Keratinocyte (primary cell): ENCODE data around the gene ZBTB43. TPM values are rescaled to one million over a fixed set of nuclear protein-coding genes. Genes with fewer than 3 reads are reported as not detected.

Source experiments
- DNase-seq: peaks from one replicate; pipeline ENCODE4 v3.0.0-alpha.2; 2011; ENCODE audit warnings: low read depth, missing footprints, low spot score
- FAIRE-seq: peaks from 2 replicates; lab custom pipeline; 2011; peaks lifted over from hg19 to GRCh38; lab: Jason Lieb, UNC
- H2AFZ ChIP-seq: 2 replicates; pipeline ENCODE4 v1.6.0; 2012; ENCODE audit warnings: low read length, control low read depth, inconsistent platforms; ENCODE audit not compliant: control insufficient read depth
- H3K27ac ChIP-seq: 2 replicates; pipeline ENCODE4 v1.5.1; 2011; ENCODE audit warnings: low read length; ENCODE audit not compliant: control insufficient read depth, insufficient read depth
- H3K27me3 ChIP-seq: 3 replicates; pipeline ENCODE4 v1.6.0; 2011; ENCODE audit warnings: low read length; ENCODE audit not compliant: control insufficient read depth, insufficient read depth; ENCODE audit errors: extremely low read depth
- H3K36me3 ChIP-seq, 2 experiments: 2 replicates in 1 of 2; 3 replicates in 1 of 2; pipeline ENCODE4 v1.5.1; 2011; ENCODE audit warnings: low read length in 2 of 2, mild to moderate bottlenecking in 1 of 2; ENCODE audit not compliant: control insufficient read depth in 2 of 2, insufficient read depth in 2 of 2; ENCODE audit errors: extremely low read depth in 1 of 2
- H3K4me1 ChIP-seq: 3 replicates; pipeline ENCODE4 v1.5.1; 2011; ENCODE audit warnings: low read length; ENCODE audit not compliant: control insufficient read depth, insufficient read depth; ENCODE audit errors: extremely low read depth
- H3K4me2 ChIP-seq: 3 replicates; pipeline ENCODE4 v1.6.0; 2011; ENCODE audit warnings: low read depth, low read length; ENCODE audit not compliant: control insufficient read depth, insufficient read depth; ENCODE audit errors: extremely low read depth
- H3K4me3 ChIP-seq, 3 experiments: fragments of 200-600 bp in 1 of 3; sonication (generic) in 1 of 3; 2 replicates in 2 of 3; 3 replicates in 1 of 3; pipeline ENCODE4 v1.5.1; 2011 to 2016; ENCODE audit warnings: low read length in 3 of 3, mild to moderate bottlenecking in 3 of 3, control low read depth in 2 of 3, inconsistent platforms in 1 of 3, low read depth in 1 of 3, mixed read lengths in 1 of 3, mixed run types in 1 of 3, moderate library complexity in 1 of 3; ENCODE audit not compliant: control insufficient read depth in 2 of 3, insufficient read depth in 2 of 3; ENCODE audit errors: extremely low read depth in 1 of 3
- H3K79me2 ChIP-seq: 2 replicates; pipeline ENCODE4 v1.6.0; 2012; ENCODE audit warnings: low read length; ENCODE audit not compliant: control insufficient read depth, insufficient read depth
- H3K9ac ChIP-seq: 3 replicates; pipeline ENCODE4 v1.6.0; 2011; ENCODE audit warnings: low read length; ENCODE audit not compliant: control insufficient read depth, insufficient read depth; ENCODE audit errors: extremely low read depth
- H3K9me1 ChIP-seq: 3 replicates; pipeline ENCODE4 v1.6.0; 2011; ENCODE audit warnings: low read length; ENCODE audit not compliant: control insufficient read depth, insufficient read depth; ENCODE audit errors: extremely low read depth
- H3K9me3 ChIP-seq: 2 replicates; pipeline ENCODE4 v1.5.1; 2012; ENCODE audit warnings: low read depth, low read length; ENCODE audit not compliant: control insufficient read depth
- H4K20me1 ChIP-seq: 3 replicates; pipeline ENCODE4 v1.6.0; 2011; ENCODE audit warnings: low read length; ENCODE audit not compliant: control insufficient read depth, insufficient read depth; ENCODE audit errors: extremely low read depth
- CTCF ChIP-seq, 3 experiments: IDR thresholded peaks in 1 of 3; conservative IDR thresholded peaks in 1 of 3; optimal IDR thresholded peaks in 1 of 3; 2 replicates in 2 of 3; 3 replicates in 1 of 3; pipeline versions ENCODE3 to v1.5.1; 2011; ENCODE audit warnings: low read length in 3 of 3, mild to moderate bottlenecking in 3 of 3, moderate library complexity in 2 of 3, control low read depth in 1 of 3, inconsistent platforms in 1 of 3; ENCODE audit not compliant: insufficient read depth in 2 of 3; ENCODE audit errors: extremely low read depth in 1 of 3
- EZH2 ChIP-seq: IDR thresholded peaks from one replicate; pipeline ENCODE4 v1.6.1; 2012; ENCODE audit warnings: inconsistent platforms, mild to moderate bottlenecking, low read length, moderate library complexity
- dilution Hi-C: fragments of 300-500 bp; cut with MboI; formaldehyde crosslinking; loops from one replicate; pipeline ENCODE4 v1.7.0; 2020; ENCODE audit warnings: low sequenced_read_pairs; ENCODE audit not compliant: extremely low pct_ligation_motif_present
- polyA plus RNA-seq, 5 experiments: library from polyadenylated mRNA; depleted of rRNA in 3 of 5; stranded (reverse) in 3 of 5; stranded (forward) in 1 of 5; unstranded in 1 of 5; fragments of >200 nt; gene quantifications; 1 replicate in 1 of 5; 2 replicates in 3 of 5; 3 replicates in 1 of 5; pipeline versions ENCODE4 v1.2.1 to v1.2.3, GENCODE V29; 2011 to 2012; ENCODE audit warnings: missing spikeins in 2 of 5, low read depth in 1 of 5, low replicate concordance in 1 of 5

ZBTB43 gene
- polyA plus RNA-seq, 1 donor (not counting 4 experiments of a cell fraction or from before 2014, with no cell fraction given), result 24.3 TPM

GRCh38 chr9:126853667-126854066 is 48.8 kb downstream of the ZBTB43 start:
- H3K36me3 ChIP-seq, result no peaks in the 10 kb centered on the region
- H3K4me3 ChIP-seq, result no peak overlapping the region
- FAIRE-seq, result peak; percentile 76
- no peaks in the 10 kb centered on the region for H4K20me1 ChIP-seq
- TF ChIP-seq CTCF (optimal IDR thresholded peaks at IDR 0.05 in 1 of 3, IDR thresholded peaks at IDR 0.05 in 1 of 3, conservative IDR thresholded peaks at IDR 0.05 in 1 of 3; ENCODE audit: extremely low read depth in 1 of 3, insufficient read depth in 2 of 3, low read length in 3 of 3) (no peak), EZH2 (no peak)
- dilution Hi-C loops, result no loop called here
- H3K9me1 ChIP-seq, result no peaks in the 10 kb centered on the region
- peaks cover 13% of the 10 kb centered on the region for H3K27me3 ChIP-seq
- H3K9me3 ChIP-seq, result no peaks in the 10 kb centered on the region
- H3K27ac ChIP-seq, result no peak overlapping the region
- DNase-seq, result no peak
- H2AFZ ChIP-seq, result no peak overlapping the region
- no peak overlapping the region for H3K4me2 ChIP-seq
- H3K4me1 ChIP-seq, result no peaks in the 10 kb centered on the region
- H3K79me2 ChIP-seq, result no peaks in the 10 kb centered on the region
- no peak overlapping the region for H3K9ac ChIP-seq

- no peaks in the 10 kb centered on the region for H3K36me3 ChIP-seq
- no peaks in the 10 kb centered on the region for H4K20me1 ChIP-seq
- H3K4me1 ChIP-seq, result no peaks in the 10 kb centered on the region
- H3K9ac ChIP-seq, result no peak overlapping the region
- H3K4me2 ChIP-seq, result no peak overlapping the region
- H3K27ac ChIP-seq, result no peak overlapping the region
- H3K9me1 ChIP-seq, result no peaks in the 10 kb centered on the region
- H3K79me2 ChIP-seq, result no peaks in the 10 kb centered on the region
- TF ChIP-seq EZH2, result no peak
- TF ChIP-seq CTCF (optimal IDR thresholded peaks at IDR 0.05 in 1 of 3, IDR thresholded peaks at IDR 0.05 in 1 of 3, conservative IDR thresholded peaks at IDR 0.05 in 1 of 3; ENCODE audit: extremely low read depth in 1 of 3, insufficient read depth in 2 of 3, low read length in 3 of 3), result no peak
- FAIRE-seq, result no peak
- peaks cover 13% of the 10 kb centered on the region for H3K27me3 ChIP-seq
- no peak overlapping the region for H3K4me3 ChIP-seq
- dilution Hi-C loops, result no loop called here
- no peak overlapping the region for H2AFZ ChIP-seq
- H3K9me3 ChIP-seq, result no peaks in the 10 kb centered on the region
- no peak for DNase-seq
Observed at GRCh38 chr9:126854734-126855133, 49.9 kb downstream of the ZBTB43 start.
